ENCODE measurements around the gene PDE11A. TPM values are rescaled to one million over a fixed set of nuclear protein-coding genes. Genes with fewer than 3 reads are reported as not detected.
"Not testable (repeated sequence)": the region's sequence is repeated elsewhere in the genome, so short reads cannot be mapped to it uniquely, and the experiment has no call there.

Gene PDE11A
- total RNA-seq, 1 donor from 2014 or later, result 0.17 TPM

GRCh38 chr2:178074123-178075005 lies 1.8 kb upstream of the PDE11A start:
- peak; percentile 9 for DNase-seq

GRCh38 chr2:178072000-178072382 lies 586 bp downstream of the PDE11A start:
- no peak for DNase-seq

GRCh38 chr2:178070824-178071223 lies 1.8 kb downstream of the PDE11A start:
- DNase-seq, result no peak

- no peak for DNase-seq
These were observed 3.0 kb downstream of the PDE11A start for GRCh38 chr2:178069551-178069950.

- DNase-seq, result no peak
These were observed 3.6 kb downstream of the PDE11A start for GRCh38 chr2:178068823-178069454.

GRCh38 chr2:178066890-178067669 lies 5.5 kb downstream of the PDE11A start:
- DNase-seq, result no peak

GRCh38 chr2:178066324-178066723 lies 6.3 kb downstream of the PDE11A start:
- no peak for DNase-seq

GRCh38 chr2:178059681-178060080 lies 12.9 kb downstream of the PDE11A start:
- DNase-seq, result no peak

GRCh38 chr2:178059111-178059510 lies 13.5 kb downstream of the PDE11A start:
- no peak for DNase-seq

GRCh38 chr2:178057179-178057680 lies 15.3 kb downstream of the PDE11A start:
- no peak for DNase-seq

- DNase-seq, result no peak
These were observed 16.2 kb downstream of the PDE11A start for GRCh38 chr2:178056345-178056744.

- not testable (repeated sequence) for DNase-seq
These were observed 21.3 kb downstream of the PDE11A start for GRCh38 chr2:178051257-178051656.

- DNase-seq, result no peak
These were observed 25.2 kb downstream of the PDE11A start for GRCh38 chr2:178047391-178047790.

- no peak for DNase-seq
These were observed 27.7 kb downstream of the PDE11A start for GRCh38 chr2:178044836-178045235.

- DNase-seq, result no peak
These were observed 29.3 kb downstream of the PDE11A start for GRCh38 chr2:178043266-178043665.

- DNase-seq, result not testable (repeated sequence)
These were observed 39.0 kb downstream of the PDE11A start for GRCh38 chr2:178033583-178033982.

- DNase-seq, result no peak
These were observed 43.2 kb downstream of the PDE11A start for GRCh38 chr2:178029342-178029741.

GRCh38 chr2:178025551-178026185 lies 46.9 kb downstream of the PDE11A start:
- DNase-seq, result no peak

GRCh38 chr2:178018141-178018540 lies 54.4 kb downstream of the PDE11A start:
- no peak for DNase-seq

- no peak for DNase-seq
These were observed 56.0 kb downstream of the PDE11A start for GRCh38 chr2:178016612-178017011.

GRCh38 chr2:178012639-178013038 lies 59.9 kb downstream of the PDE11A start:
- no peak for DNase-seq

- DNase-seq, result no peak
These were observed 62.8 kb downstream of the PDE11A start for GRCh38 chr2:178009813-178010212.
